RPMI8226 (cell line): Measurements from ENCODE around the gene TEX29.

Experiments used
- DNase-seq: peaks from one replicate; pipeline ENCODE4 v3.0.0-alpha.2; 2015

Gene TEX29

GRCh38 chr13:111319998-111320911, at the start of gene TEX29:
TSS of gene TEX29 (plus strand) at chr13:111320642. CDS start at chr13:111320891, 249 bp downstream.
- DNase-seq = no peak

GRCh38 chr13:111270765-111271698, 49.4 kb upstream of the TEX29 start:
- DNase-seq = no peak

- no peak for DNase-seq
These were observed 48.3 kb upstream of the TEX29 start for GRCh38 chr13:111272117-111272516.

GRCh38 chr13:111275382-111275781, 45.1 kb upstream of the TEX29 start:
- DNase-seq = no peak

- DNase-seq = no peak
These were observed 44.3 kb upstream of the TEX29 start for GRCh38 chr13:111275995-111276618.

- no peak for DNase-seq
These were observed 42.2 kb upstream of the TEX29 start for GRCh38 chr13:111278258-111278657.

GRCh38 chr13:111278743-111279652, 41.4 kb upstream of the TEX29 start:
- DNase-seq = no peak

- no peak for DNase-seq
These were observed 40.2 kb upstream of the TEX29 start for GRCh38 chr13:111280226-111280625.

- no peak for DNase-seq
These were observed 39.5 kb upstream of the TEX29 start for GRCh38 chr13:111280681-111281585.

- no peak for DNase-seq
These were observed 38.6 kb upstream of the TEX29 start for GRCh38 chr13:111281751-111282311.

- DNase-seq = no peak
These were observed 38.0 kb upstream of the TEX29 start for GRCh38 chr13:111282425-111282824.

- DNase-seq = no peak
These were observed 37.4 kb upstream of the TEX29 start for GRCh38 chr13:111282997-111283396.

GRCh38 chr13:111283457-111283856, 37.0 kb upstream of the TEX29 start:
- DNase-seq = no peak

GRCh38 chr13:111283991-111284390, 36.5 kb upstream of the TEX29 start:
- no peak for DNase-seq

GRCh38 chr13:111284565-111284964, 35.9 kb upstream of the TEX29 start:
- no peak for DNase-seq

- DNase-seq = no peak
These were observed 34.3 kb upstream of the TEX29 start for GRCh38 chr13:111286162-111286561.

- DNase-seq = no peak
These were observed 33.7 kb upstream of the TEX29 start for GRCh38 chr13:111286749-111287148.

- DNase-seq = no peak
These were observed 33.2 kb upstream of the TEX29 start for GRCh38 chr13:111287201-111287600.

GRCh38 chr13:111288276-111288675, 32.2 kb upstream of the TEX29 start:
- no peak for DNase-seq

- no peak for DNase-seq
These were observed 31.2 kb upstream of the TEX29 start for GRCh38 chr13:111289251-111289650.

GRCh38 chr13:111291908-111292307, 28.5 kb upstream of the TEX29 start:
- no peak for DNase-seq
